Upper lobe of left lung (tissue), 4 donors: ENCODE results near the gene NPAS1.

Source experiments
- POLR2A ChIP-seq, 4 donors: fragments of 450-650 bp; IDR thresholded peaks; one replicate each; pipeline ENCODE4 v1.5.1; 2016 to 2017; ENCODE audit warnings: antibody characterized with exemption in 4 of 4, mild to moderate bottlenecking in 2 of 4
- POLR2AphosphoS5 ChIP-seq, 2 donors: sonication (generic); formaldehyde crosslinking; IDR thresholded peaks; one replicate each; pipeline ENCODE4 v1.5.1; 2017; ENCODE audit warnings: antibody characterized with exemption in 2 of 2

- no peak for TF ChIP-seq POLR2AphosphoS5 (IDR thresholded peaks at IDR 0.05)
- TF ChIP-seq POLR2A (IDR thresholded peaks at IDR 0.05): no peak
Measured at GRCh38 chr19:46995492-46995891, 24.1 kb upstream of the NPAS1 start.
